Stimulated activated CD4-positive, alpha-beta T cell treated with anti-CD3 and anti-CD28 coated beads, TNF-alpha, amount 100 ng/mL, for 1 hour (primary cell): Measurements from ENCODE around the gene GPBP1L1.
"Not testable (repeated sequence)": the region's sequence is repeated elsewhere in the genome, so short reads cannot be mapped to it uniquely, and the experiment has no call there.

Source experiments
- DNase-seq, 3 donors: peaks; one replicate each; pipeline ENCODE4 v3.0.0-alpha.2; 2020; ENCODE audit warnings: low read depth in 3 of 3, low spot score in 1 of 3

The GPBP1L1 gene

GRCh38 chr1:45682942-45683341 lies 3.4 kb downstream of the GPBP1L1 start:
- no peak for DNase-seq

GRCh38 chr1:45679123-45679522 lies 7.2 kb downstream of the GPBP1L1 start:
- no peak for DNase-seq

- DNase-seq, result no peak
Measured at GRCh38 chr1:45678489-45678888, 7.8 kb downstream of the GPBP1L1 start.

- DNase-seq, result no peak
Measured at GRCh38 chr1:45677751-45678245, 8.5 kb downstream of the GPBP1L1 start.

GRCh38 chr1:45676553-45676952 lies 9.8 kb downstream of the GPBP1L1 start:
- DNase-seq, result not testable (repeated sequence)

- DNase-seq, result no peak
Measured at GRCh38 chr1:45674478-45674877, 11.9 kb downstream of the GPBP1L1 start.

GRCh38 chr1:45673956-45674355 lies 12.4 kb downstream of the GPBP1L1 start:
- no peak for DNase-seq

GRCh38 chr1:45669859-45670655 lies 16.3 kb downstream of the GPBP1L1 start:
- DNase-seq, result no peak

- no peak for DNase-seq
Measured at GRCh38 chr1:45669379-45669778, 17.0 kb downstream of the GPBP1L1 start.

GRCh38 chr1:45668526-45668925 lies 17.8 kb downstream of the GPBP1L1 start:
- DNase-seq, result no peak

- DNase-seq, result no peak
Measured at GRCh38 chr1:45667321-45668111, 18.8 kb downstream of the GPBP1L1 start.

GRCh38 chr1:45666836-45667235 lies 19.5 kb downstream of the GPBP1L1 start:
- no peak for DNase-seq

GRCh38 chr1:45660336-45660735 lies 26.0 kb downstream of the GPBP1L1 start:
- DNase-seq, result no peak

GRCh38 chr1:45659222-45659621 lies 27.1 kb downstream of the GPBP1L1 start:
- no peak for DNase-seq

- DNase-seq, result no peak
Measured at GRCh38 chr1:45658171-45658570, 28.2 kb downstream of the GPBP1L1 start.

- no peak for DNase-seq
Measured at GRCh38 chr1:45656573-45657226, 29.6 kb downstream of the GPBP1L1 start.

- no peak for DNase-seq
Measured at GRCh38 chr1:45654540-45655280, 31.6 kb downstream of the GPBP1L1 start.

GRCh38 chr1:45647248-45648021 lies 38.9 kb downstream of the GPBP1L1 start:
- DNase-seq, result no peak

GRCh38 chr1:45644661-45645060 lies 41.7 kb downstream of the GPBP1L1 start:
- DNase-seq, result no peak

- no peak for DNase-seq
Measured at GRCh38 chr1:45643978-45644377, 42.4 kb downstream of the GPBP1L1 start.
